ENCODE measurements around the gene RBBP7. TPM values are rescaled to one million over a fixed set of nuclear protein-coding genes. Genes with fewer than 3 reads are reported as not detected.
A peak's percentile ranks its signal among the peaks of the same experiment; 100 is the strongest.

The RBBP7 gene
- total RNA-seq = 115 TPM
- long read RNA-seq, transcript RBBP7-203 (12 exons, 2,333 nt) = major isoform, 175 of 210 reads
- long read RNA-seq, transcript RBBP7-202 (12 exons, 2,036 nt) = minor isoform, 10 of 210 reads
- long read RNA-seq, transcript RBBP7-204 (12 exons, 1,904 nt) = minor isoform, 10 of 210 reads
- long read RNA-seq, partial matches to known transcripts = 4 of 210 reads
- long read RNA-seq, other reads (novel, unspliced or antisense) = 11 of 210 reads

DNA sequence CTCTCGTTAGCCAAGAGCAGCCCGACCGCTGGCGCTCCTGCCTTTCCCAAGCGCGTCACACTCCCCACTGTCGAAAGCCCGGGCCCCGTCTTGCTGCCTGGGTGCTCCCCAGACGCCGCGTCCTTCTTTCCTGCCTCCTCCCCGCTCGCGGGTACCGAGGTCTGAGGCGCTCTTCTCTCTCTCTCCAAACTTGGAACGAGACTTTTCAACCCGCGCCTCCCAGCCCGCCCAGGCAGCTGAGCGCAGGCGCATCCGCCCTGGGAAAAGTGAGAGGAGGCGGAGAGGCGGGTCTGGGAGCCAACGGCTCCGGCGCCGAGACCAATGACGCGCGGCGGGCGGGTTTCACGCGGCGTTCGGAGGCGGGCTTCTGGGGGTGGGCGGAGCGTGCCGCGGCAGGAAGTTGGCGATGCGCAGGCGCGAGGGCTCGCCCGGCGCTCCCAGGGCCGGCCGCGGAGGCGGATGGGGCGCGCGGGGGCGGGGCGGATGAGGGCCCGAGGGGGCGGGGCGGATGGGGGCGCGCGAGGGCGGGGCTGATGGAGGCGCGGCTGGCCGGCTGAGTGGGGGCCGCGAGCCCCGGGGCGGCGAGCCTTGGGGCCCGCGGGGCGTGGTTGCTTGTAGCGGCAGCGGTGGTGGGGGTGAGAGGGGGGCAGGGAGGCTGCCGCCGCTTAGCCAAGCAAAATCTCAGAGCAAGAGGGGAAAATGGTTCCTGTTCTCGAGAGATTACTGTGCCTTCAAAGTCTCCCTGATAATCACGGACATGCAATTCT is at the start of gene RBBP7:
Gene RBBP7 (minus strand): TSS at position 268 of the 767 bp plus-strand sequence. CDS start 309 bp downstream, outside the sequence.
- H3K27ac ChIP-seq (replicated peaks) = peak within 1 kb of the TSS; percentile 94
- TF ChIP-seq CTCF (IDR thresholded peaks at IDR 0.05; ENCODE audit: borderline replicate concordance) = no peak
- intact Hi-C loops (cut with micrococcal nuclease) = no loop called here
- peak; percentile 90 for DNase-seq
- H3K36me3 ChIP-seq = no peaks in the 10 kb centered on the region
- no peaks in the 10 kb centered on the region for H3K27me3 ChIP-seq (ENCODE audit: low read depth)
- H3K4me1 ChIP-seq = peaks cover 46% of the 10 kb centered on the region
- no peaks in the 10 kb centered on the region for H3K9me3 ChIP-seq (replicated peaks)
- H3K4me3 ChIP-seq = peak within 1 kb of the TSS; percentile 73

GRCh38 chrX:16918979-16919378 is 48.8 kb upstream of the RBBP7 start:
- no peak for DNase-seq
- TF ChIP-seq CTCF (IDR thresholded peaks at IDR 0.05; ENCODE audit: borderline replicate concordance) = no peak
- no peak overlapping the region for H3K4me3 ChIP-seq
- no peak overlapping the region for H3K27ac ChIP-seq (replicated peaks)
- no peaks in the 10 kb centered on the region for H3K9me3 ChIP-seq (replicated peaks)
- H3K36me3 ChIP-seq = no peaks in the 10 kb centered on the region
- intact Hi-C loops (cut with micrococcal nuclease) = no loop called here
- H3K27me3 ChIP-seq (ENCODE audit: low read depth) = no peaks in the 10 kb centered on the region
- H3K4me1 ChIP-seq = no peaks in the 10 kb centered on the region

- intact Hi-C loops (cut with micrococcal nuclease) = no loop called here
- DNase-seq = no peak
- no peak overlapping the region for H3K27ac ChIP-seq (replicated peaks)
- no peak overlapping the region for H3K4me3 ChIP-seq
- no peaks in the 10 kb centered on the region for H3K4me1 ChIP-seq
- H3K36me3 ChIP-seq = no peaks in the 10 kb centered on the region
- no peaks in the 10 kb centered on the region for H3K27me3 ChIP-seq (ENCODE audit: low read depth)
- no peak for TF ChIP-seq CTCF (IDR thresholded peaks at IDR 0.05; ENCODE audit: borderline replicate concordance)
- H3K9me3 ChIP-seq (replicated peaks) = no peaks in the 10 kb centered on the region
Measured at GRCh38 chrX:16917120-16917519, 47.0 kb upstream of the RBBP7 start.

DNA sequence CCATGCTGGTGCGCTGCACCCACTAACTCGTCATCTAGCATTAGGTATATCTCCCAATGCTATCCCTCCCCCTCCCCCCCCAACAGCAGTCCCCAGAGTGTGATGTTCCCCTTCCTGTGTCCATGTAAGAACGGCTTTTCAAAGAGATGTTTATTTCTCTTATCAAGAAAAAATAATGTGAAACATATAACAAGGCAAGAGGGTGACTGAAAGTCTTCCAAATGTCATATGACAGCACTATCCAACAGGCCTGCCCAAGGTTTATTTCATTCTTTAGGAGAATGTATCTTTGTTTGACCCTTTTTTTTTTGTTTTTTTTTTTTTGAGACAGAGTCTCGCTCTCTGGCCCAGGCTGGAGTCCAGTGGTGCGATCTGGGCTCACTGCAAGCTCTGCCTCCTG is 46.4 kb upstream of the RBBP7 start:
- Histone ChIP-seq H3K27ac (replicated peaks) (no peak overlapping the region), H3K9me3 (replicated peaks) (no peaks in the 10 kb centered on the region), H3K4me1 (no peaks in the 10 kb centered on the region), H3K36me3 (no peaks in the 10 kb centered on the region), H3K4me3 (no peak overlapping the region), H3K27me3 (ENCODE audit: low read depth) (no peaks in the 10 kb centered on the region)
- no peak for TF ChIP-seq CTCF (IDR thresholded peaks at IDR 0.05; ENCODE audit: borderline replicate concordance)
- DNase-seq = no peak
- intact Hi-C loops (cut with micrococcal nuclease) = no loop called here

DNA sequence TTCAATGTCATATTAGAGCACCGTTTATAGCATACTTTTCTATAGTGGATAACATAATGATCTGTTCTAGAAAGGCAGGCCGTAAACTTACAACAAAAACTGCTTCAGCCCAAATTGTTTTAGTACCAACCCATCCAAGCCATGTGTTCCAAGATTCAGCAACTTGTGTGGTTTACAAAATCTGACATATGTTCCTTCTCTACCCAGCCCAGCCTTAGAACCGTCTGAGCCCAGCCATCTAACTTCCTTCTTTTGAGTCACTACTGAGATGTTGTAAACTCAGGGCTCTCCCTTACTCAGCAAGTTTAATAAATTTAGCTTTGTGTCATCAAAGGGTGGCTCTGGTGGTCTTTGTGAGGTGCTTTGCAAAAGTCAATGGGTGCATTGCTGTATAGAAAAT is 43.9 kb upstream of the RBBP7 start:
- Histone ChIP-seq H3K36me3 (no peaks in the 10 kb centered on the region), H3K27ac (replicated peaks) (no peak overlapping the region), H3K27me3 (ENCODE audit: low read depth) (no peaks in the 10 kb centered on the region), H3K4me1 (no peaks in the 10 kb centered on the region), H3K4me3 (no peak overlapping the region), H3K9me3 (replicated peaks) (no peaks in the 10 kb centered on the region)
- TF ChIP-seq CTCF (IDR thresholded peaks at IDR 0.05; ENCODE audit: borderline replicate concordance) = no peak
- no peak for DNase-seq
- intact Hi-C loops (cut with micrococcal nuclease) = no loop called here

All from left ventricle myocardium inferior (tissue), 1 donor.